Liver (tissue), 9 donors: ENCODE measurements around the gene PRR20G. TPM values are rescaled to one million over a fixed set of nuclear protein-coding genes. Genes with fewer than 3 reads are reported as not detected.

Source experiments
- DNase-seq: peaks from one replicate; pipeline ENCODE4 v3.0.0-alpha.2; 2017; ENCODE audit warnings: low spot score
- H3K27ac ChIP-seq, 2 donors: one replicate each; pipeline ENCODE4 v1.7.0; 2013; ENCODE audit warnings: inconsistent platforms in 2 of 2, low read length in 2 of 2, control low read depth in 1 of 2, low read depth in 1 of 2, mild to moderate bottlenecking in 1 of 2
- H3K27me3 ChIP-seq, 4 donors: one replicate each; pipeline versions ENCODE4 v1.6.1 to v1.7.0; 2013; ENCODE audit warnings: low read length in 3 of 4, inconsistent platforms in 1 of 4, mild to moderate bottlenecking in 1 of 4, moderate library complexity in 1 of 4; ENCODE audit not compliant: control insufficient read depth in 4 of 4, insufficient read depth in 4 of 4
- H3K36me3 ChIP-seq, 4 donors: one replicate each; pipeline versions ENCODE4 v1.6.1 to v1.7.0; 2013; ENCODE audit warnings: low read length in 3 of 4, mild to moderate bottlenecking in 3 of 4, low read depth in 1 of 4, moderate library complexity in 1 of 4; ENCODE audit not compliant: control insufficient read depth in 4 of 4, insufficient read depth in 3 of 4
- H3K4me1 ChIP-seq, 4 donors: one replicate each; pipeline versions ENCODE4 v1.6.1 to v1.7.0; 2013; ENCODE audit warnings: low read length in 3 of 4, mild to moderate bottlenecking in 3 of 4, moderate library complexity in 1 of 4; ENCODE audit not compliant: control insufficient read depth in 4 of 4, insufficient read depth in 4 of 4
- H3K4me3 ChIP-seq, 3 donors: one replicate each; pipeline versions ENCODE4 v1.6.1 to v1.7.0; 2013; ENCODE audit warnings: low read length in 3 of 3, control low read depth in 1 of 3, low read depth in 1 of 3, mild to moderate bottlenecking in 1 of 3
- H3K9ac ChIP-seq, 2 donors: one replicate each; pipeline ENCODE4 v1.7.0; 2013; ENCODE audit warnings: low read length in 2 of 2, mild to moderate bottlenecking in 2 of 2, moderate library complexity in 2 of 2, control low read depth in 1 of 2, low read depth in 1 of 2
- H3K9me3 ChIP-seq, 4 donors: one replicate each; pipeline versions ENCODE4 v1.6.1 to v1.7.0; 2013; ENCODE audit warnings: low read length in 3 of 4; ENCODE audit not compliant: control insufficient read depth in 4 of 4
- EGR1 ChIP-seq, 2 donors: IDR thresholded peaks; 2 replicates each; pipeline ENCODE4 v1.6.1; 2016 to 2018; ENCODE audit warnings: antibody characterized with exemption in 2 of 2, low read depth in 2 of 2
- FOXA1 ChIP-seq: IDR thresholded peaks from 2 replicates; pipeline ENCODE4 v1.6.1; 2016; ENCODE audit warnings: antibody characterized with exemption
- FOXA2 ChIP-seq: IDR thresholded peaks from 2 replicates; pipeline ENCODE4 v1.6.1; 2016; ENCODE audit warnings: antibody characterized with exemption
- GABPA ChIP-seq, 2 donors: IDR thresholded peaks in 1 of 2; conservative IDR thresholded peaks in 1 of 2; 2 replicates each; pipeline ENCODE4 v1.6.1; 2016; ENCODE audit warnings: antibody characterized with exemption in 2 of 2, mild to moderate bottlenecking in 1 of 2, moderate library complexity in 1 of 2
- HNF4A ChIP-seq, 2 donors: conservative IDR thresholded peaks; 2 replicates each; pipeline ENCODE4 v1.6.1; 2016; ENCODE audit warnings: antibody characterized with exemption in 2 of 2, mild to moderate bottlenecking in 2 of 2
- HNF4G ChIP-seq: IDR thresholded peaks from 2 replicates; pipeline ENCODE4 v1.6.1; 2016; ENCODE audit warnings: antibody characterized with exemption
- JUND ChIP-seq, 2 donors: IDR thresholded peaks; 2 replicates each; pipeline ENCODE4 v1.6.1; 2016; ENCODE audit warnings: antibody characterized with exemption in 2 of 2
- NR2F2 ChIP-seq: IDR thresholded peaks from 2 replicates; pipeline ENCODE4 v1.6.1; 2016; ENCODE audit warnings: antibody characterized with exemption
- RAD21 ChIP-seq, 2 donors: IDR thresholded peaks; 2 replicates each; pipeline ENCODE4 v1.6.1; 2016; ENCODE audit warnings: antibody characterized with exemption in 2 of 2, mild to moderate bottlenecking in 2 of 2
- RXRA ChIP-seq, 2 donors: IDR thresholded peaks; 2 replicates each; pipeline ENCODE4 v1.6.1; 2017 to 2018; ENCODE audit warnings: antibody characterized with exemption in 2 of 2, mild to moderate bottlenecking in 1 of 2
- SP1 ChIP-seq: IDR thresholded peaks from 2 replicates; pipeline ENCODE4 v1.6.1; 2018; ENCODE audit warnings: antibody characterized with exemption, mild to moderate bottlenecking
- TAF1 ChIP-seq: conservative IDR thresholded peaks from 2 replicates; pipeline ENCODE4 v1.6.1; 2016; ENCODE audit warnings: antibody characterized with exemption, mild to moderate bottlenecking
- YY1 ChIP-seq: IDR thresholded peaks from 2 replicates; pipeline ENCODE4 v1.6.1; 2016; ENCODE audit warnings: antibody characterized with exemption, mild to moderate bottlenecking
- WGBS: extraction: QIAGEN DNeasy Blood & Tissue Kit; methylation state at CpG from one replicate; pipeline ENCODE4 v1.1.7; 2013; 5-methylcytosine and 5-hydroxymethylcytosine counted together
- polyA plus RNA-seq, 2 donors: library from polyadenylated mRNA; stranded (reverse) in 1 of 2; unstranded in 1 of 2; fragments of 200-250 nt in 1 of 2; fragments of >200 nt in 1 of 2; fragmentation: Nextera tagmentation in 1 of 2; extraction: Ambion mirVana in 1 of 2; gene quantifications; one replicate each; pipeline versions ENCODE4 v1.2.1 to v1.2.3, GENCODE V29; 2013 to 2015
- total RNA-seq, 2 donors: library from RNA; depleted of rRNA; stranded (reverse); fragments of >200 nt; gene quantifications; one replicate each; pipeline ENCODE4 v1.2.3, GENCODE V29; 2014
- TF ChIP-seq, protein P1 (sequence below): IDR thresholded peaks from 2 replicates; pipeline ENCODE4 v1.6.1; 2016; ENCODE audit warnings: antibody characterized with exemption
- TF ChIP-seq, protein P2 (sequence below): fragments of 150-350 bp; IDR thresholded peaks from 2 replicates; pipeline ENCODE4 v1.5.1; 2017; ENCODE audit warnings: improper control_type of control experiment, low read depth, low read length; ENCODE audit not compliant: missing input control
- TF ChIP-seq, protein P3 (sequence below): IDR thresholded peaks from 2 replicates; pipeline ENCODE4 v1.6.1; 2016; ENCODE audit warnings: antibody characterized with exemption
- TF ChIP-seq, protein P4 (sequence below): IDR thresholded peaks from 2 replicates; pipeline ENCODE4 v1.6.1; 2016; ENCODE audit warnings: antibody characterized with exemption, mild to moderate bottlenecking
- TF ChIP-seq, protein P5 (sequence below): IDR thresholded peaks from 2 replicates; pipeline ENCODE4 v1.6.1; 2016; ENCODE audit warnings: antibody characterized with exemption
- donor health status: healthy.
- donor health status: healthy.
- donor health status: healthy.
- donor health status: healthy.
- donor health status: healthy.

The PRR20G gene
- total and polyA plus RNA-seq, 4 donors = not detected

DNA sequence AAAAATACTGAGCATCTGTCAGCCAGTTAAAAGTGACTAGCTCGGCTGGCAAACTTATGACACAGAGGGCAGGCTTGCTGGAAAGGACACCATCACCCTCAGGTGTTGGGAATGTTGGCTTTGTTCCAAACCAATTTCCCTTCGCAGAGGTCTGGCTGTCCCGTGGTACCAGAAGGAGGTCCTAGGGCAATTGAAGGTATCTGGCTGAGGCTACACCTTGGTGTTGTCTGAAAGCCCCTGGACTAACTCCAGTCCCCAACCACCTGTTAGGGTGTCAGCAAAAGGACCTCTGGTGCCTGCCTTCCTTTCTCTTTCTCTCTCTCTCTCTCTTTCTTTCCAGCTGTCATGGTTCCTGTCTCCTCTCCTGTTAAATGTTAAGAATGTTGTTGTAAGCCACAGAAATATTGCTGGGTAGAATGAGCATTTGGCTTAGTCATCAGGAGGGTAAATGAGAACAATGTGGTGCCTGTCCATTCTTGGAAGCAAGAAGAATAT is 12.5 kb downstream of the PRR20G start:
- Histone ChIP-seq H3K27me3 (no peaks in the 10 kb centered on the region), H3K27ac (no peak overlapping the region), H3K4me1 (no peaks in the 10 kb centered on the region), H3K9ac (no peak overlapping the region), H3K9me3 (peaks cover 0 to 3% (median under 1%) of the 10 kb centered on the region in 4 donors), H3K36me3 (no peaks in the 10 kb centered on the region), H3K4me3 (no peak overlapping the region)
- 70% methylated on average over 3 of the region's 3 CpGs for whole genome bisulfite sequencing
- no peak for DNase-seq
- no peak for TF ChIP-seq EGR1 (IDR thresholded peaks at IDR 0.05; ENCODE audit: low read depth in 2 of 2)
- TF ChIP-seq, protein P1, sequence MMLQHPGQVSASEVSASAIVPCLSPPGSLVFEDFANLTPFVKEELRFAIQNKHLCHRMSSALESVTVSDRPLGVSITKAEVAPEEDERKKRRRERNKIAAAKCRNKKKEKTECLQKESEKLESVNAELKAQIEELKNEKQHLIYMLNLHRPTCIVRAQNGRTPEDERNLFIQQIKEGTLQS = no peak
- TF ChIP-seq, protein P2, sequence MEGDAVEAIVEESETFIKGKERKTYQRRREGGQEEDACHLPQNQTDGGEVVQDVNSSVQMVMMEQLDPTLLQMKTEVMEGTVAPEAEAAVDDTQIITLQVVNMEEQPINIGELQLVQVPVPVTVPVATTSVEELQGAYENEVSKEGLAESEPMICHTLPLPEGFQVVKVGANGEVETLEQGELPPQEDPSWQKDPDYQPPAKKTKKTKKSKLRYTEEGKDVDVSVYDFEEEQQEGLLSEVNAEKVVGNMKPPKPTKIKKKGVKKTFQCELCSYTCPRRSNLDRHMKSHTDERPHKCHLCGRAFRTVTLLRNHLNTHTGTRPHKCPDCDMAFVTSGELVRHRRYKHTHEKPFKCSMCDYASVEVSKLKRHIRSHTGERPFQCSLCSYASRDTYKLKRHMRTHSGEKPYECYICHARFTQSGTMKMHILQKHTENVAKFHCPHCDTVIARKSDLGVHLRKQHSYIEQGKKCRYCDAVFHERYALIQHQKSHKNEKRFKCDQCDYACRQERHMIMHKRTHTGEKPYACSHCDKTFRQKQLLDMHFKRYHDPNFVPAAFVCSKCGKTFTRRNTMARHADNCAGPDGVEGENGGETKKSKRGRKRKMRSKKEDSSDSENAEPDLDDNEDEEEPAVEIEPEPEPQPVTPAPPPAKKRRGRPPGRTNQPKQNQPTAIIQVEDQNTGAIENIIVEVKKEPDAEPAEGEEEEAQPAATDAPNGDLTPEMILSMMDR = no peak
- TF ChIP-seq HNF4A (conservative IDR thresholded peaks at IDR 0.05) = no peak
- no peak for TF ChIP-seq GABPA (IDR thresholded peaks at IDR 0.05 in 1 of 2, conservative IDR thresholded peaks at IDR 0.05 in 1 of 2)
- TF ChIP-seq HNF4G = no peak
- no peak for TF ChIP-seq FOXA1
- TF ChIP-seq YY1 = no peak
- TF ChIP-seq NR2F2 = no peak
- TF ChIP-seq RAD21 (IDR thresholded peaks at IDR 0.05) = no peak
- TF ChIP-seq, protein P3, sequence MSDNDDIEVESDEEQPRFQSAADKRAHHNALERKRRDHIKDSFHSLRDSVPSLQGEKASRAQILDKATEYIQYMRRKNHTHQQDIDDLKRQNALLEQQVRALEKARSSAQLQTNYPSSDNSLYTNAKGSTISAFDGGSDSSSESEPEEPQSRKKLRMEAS = no peak
- no peak for TF ChIP-seq JUND (IDR thresholded peaks at IDR 0.05)
- no peak for TF ChIP-seq FOXA2
- TF ChIP-seq SP1 = no peak
- TF ChIP-seq RXRA (IDR thresholded peaks at IDR 0.05) = no peak
- TF ChIP-seq, protein P4, sequence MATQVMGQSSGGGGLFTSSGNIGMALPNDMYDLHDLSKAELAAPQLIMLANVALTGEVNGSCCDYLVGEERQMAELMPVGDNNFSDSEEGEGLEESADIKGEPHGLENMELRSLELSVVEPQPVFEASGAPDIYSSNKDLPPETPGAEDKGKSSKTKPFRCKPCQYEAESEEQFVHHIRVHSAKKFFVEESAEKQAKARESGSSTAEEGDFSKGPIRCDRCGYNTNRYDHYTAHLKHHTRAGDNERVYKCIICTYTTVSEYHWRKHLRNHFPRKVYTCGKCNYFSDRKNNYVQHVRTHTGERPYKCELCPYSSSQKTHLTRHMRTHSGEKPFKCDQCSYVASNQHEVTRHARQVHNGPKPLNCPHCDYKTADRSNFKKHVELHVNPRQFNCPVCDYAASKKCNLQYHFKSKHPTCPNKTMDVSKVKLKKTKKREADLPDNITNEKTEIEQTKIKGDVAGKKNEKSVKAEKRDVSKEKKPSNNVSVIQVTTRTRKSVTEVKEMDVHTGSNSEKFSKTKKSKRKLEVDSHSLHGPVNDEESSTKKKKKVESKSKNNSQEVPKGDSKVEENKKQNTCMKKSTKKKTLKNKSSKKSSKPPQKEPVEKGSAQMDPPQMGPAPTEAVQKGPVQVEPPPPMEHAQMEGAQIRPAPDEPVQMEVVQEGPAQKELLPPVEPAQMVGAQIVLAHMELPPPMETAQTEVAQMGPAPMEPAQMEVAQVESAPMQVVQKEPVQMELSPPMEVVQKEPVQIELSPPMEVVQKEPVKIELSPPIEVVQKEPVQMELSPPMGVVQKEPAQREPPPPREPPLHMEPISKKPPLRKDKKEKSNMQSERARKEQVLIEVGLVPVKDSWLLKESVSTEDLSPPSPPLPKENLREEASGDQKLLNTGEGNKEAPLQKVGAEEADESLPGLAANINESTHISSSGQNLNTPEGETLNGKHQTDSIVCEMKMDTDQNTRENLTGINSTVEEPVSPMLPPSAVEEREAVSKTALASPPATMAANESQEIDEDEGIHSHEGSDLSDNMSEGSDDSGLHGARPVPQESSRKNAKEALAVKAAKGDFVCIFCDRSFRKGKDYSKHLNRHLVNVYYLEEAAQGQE = no peak
- TF ChIP-seq, protein P5, sequence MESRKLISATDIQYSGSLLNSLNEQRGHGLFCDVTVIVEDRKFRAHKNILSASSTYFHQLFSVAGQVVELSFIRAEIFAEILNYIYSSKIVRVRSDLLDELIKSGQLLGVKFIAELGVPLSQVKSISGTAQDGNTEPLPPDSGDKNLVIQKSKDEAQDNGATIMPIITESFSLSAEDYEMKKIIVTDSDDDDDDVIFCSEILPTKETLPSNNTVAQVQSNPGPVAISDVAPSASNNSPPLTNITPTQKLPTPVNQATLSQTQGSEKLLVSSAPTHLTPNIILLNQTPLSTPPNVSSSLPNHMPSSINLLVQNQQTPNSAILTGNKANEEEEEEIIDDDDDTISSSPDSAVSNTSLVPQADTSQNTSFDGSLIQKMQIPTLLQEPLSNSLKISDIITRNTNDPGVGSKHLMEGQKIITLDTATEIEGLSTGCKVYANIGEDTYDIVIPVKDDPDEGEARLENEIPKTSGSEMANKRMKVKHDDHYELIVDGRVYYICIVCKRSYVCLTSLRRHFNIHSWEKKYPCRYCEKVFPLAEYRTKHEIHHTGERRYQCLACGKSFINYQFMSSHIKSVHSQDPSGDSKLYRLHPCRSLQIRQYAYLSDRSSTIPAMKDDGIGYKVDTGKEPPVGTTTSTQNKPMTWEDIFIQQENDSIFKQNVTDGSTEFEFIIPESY = no peak
- TF ChIP-seq TAF1 = no peak
